ENCODE results near the gene ZBTB4. TPM values are rescaled to one million over a fixed set of nuclear protein-coding genes. Genes with fewer than 3 reads are reported as not detected.

ZBTB4 gene
- total and polyA plus RNA-seq, 2 experiments from 2014 or later, result 3.6 to 11.2 TPM

DNA sequence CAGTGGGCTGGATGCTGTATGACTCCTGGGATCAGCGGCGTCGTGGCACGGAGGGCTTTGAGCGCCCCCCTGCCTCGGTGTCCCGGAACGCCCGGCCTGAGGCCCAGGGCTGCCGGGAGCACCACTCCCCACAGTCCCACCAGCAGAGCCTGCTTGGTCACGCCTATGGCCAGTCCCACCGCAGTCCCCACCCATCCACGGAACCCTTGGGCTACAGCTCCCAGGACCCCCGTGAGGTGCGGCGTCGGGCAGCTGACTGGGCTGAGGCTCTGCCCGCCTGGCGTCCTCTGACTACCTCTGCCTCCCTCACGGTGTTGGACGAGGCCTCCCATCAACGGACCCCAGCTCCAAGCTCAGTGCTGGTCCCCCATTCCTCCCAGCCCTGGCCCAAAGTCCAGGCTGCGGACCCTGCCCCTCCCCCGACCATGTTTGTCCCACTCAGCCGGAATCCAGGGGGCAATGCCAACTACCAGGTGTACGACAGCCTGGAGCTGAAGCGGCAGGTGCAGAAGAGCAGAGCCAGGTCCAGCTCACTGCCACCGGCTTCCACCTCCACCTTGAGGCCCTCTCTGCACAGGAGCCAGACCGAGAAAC is 52.4 kb downstream of the ZBTB4 start:
- DNase-seq (ENCODE audit: low spot score) (no peak), ATAC-seq (no peak; the same call in 2 of the 3 replicates)
- H3K27ac Mint-ChIP-seq, result no peak overlapping the region
- Histone ChIP-seq H3K27ac (ENCODE audit: low read depth) (no peak overlapping the region), H3K4me2 (no peak overlapping the region), H3K4me1 (ENCODE audit: insufficient read depth) (no peaks in the 10 kb centered on the region), H4K20me1 (replicated peaks; ENCODE audit: insufficient read depth) (no peaks in the 10 kb centered on the region), H3K36me3 (ENCODE audit: insufficient read depth) (no peaks in the 10 kb centered on the region), H3K4me3 (no peak overlapping the region), H2AFZ (no peak overlapping the region), H3F3A (replicated peaks; ENCODE audit: low read depth) (no peaks in the 10 kb centered on the region), H3K27me3 (ENCODE audit: insufficient read depth) (no peaks in the 10 kb centered on the region), H3K79me2 (replicated peaks; ENCODE audit: insufficient read depth) (no peaks in the 10 kb centered on the region), H3K9me2 (ENCODE audit: insufficient read depth) (0 out of 2 replicates have a peak, but pooled peaks cover 10% of the 10 kb centered on the region)
- H3K4me1 Mint-ChIP-seq, result no peaks in the 10 kb centered on the region; the same call in 2 of the 3 replicates
- TF ChIP-seq JUNB (IDR thresholded peaks at IDR 0.05; ENCODE audit: unreplicated experiment) (no peak), EZH2phosphoT487 (IDR thresholded peaks at IDR 0.05; ENCODE audit: unreplicated experiment) (no peak), STAT1 (IDR thresholded peaks at IDR 0.05; ENCODE audit: unreplicated experiment) (no peak), ZNF331 (CRISPR knock-in tag; IDR thresholded peaks at IDR 0.05; ENCODE audit: low read depth) (no peak)
- TF ChIP-seq, protein P1, sequence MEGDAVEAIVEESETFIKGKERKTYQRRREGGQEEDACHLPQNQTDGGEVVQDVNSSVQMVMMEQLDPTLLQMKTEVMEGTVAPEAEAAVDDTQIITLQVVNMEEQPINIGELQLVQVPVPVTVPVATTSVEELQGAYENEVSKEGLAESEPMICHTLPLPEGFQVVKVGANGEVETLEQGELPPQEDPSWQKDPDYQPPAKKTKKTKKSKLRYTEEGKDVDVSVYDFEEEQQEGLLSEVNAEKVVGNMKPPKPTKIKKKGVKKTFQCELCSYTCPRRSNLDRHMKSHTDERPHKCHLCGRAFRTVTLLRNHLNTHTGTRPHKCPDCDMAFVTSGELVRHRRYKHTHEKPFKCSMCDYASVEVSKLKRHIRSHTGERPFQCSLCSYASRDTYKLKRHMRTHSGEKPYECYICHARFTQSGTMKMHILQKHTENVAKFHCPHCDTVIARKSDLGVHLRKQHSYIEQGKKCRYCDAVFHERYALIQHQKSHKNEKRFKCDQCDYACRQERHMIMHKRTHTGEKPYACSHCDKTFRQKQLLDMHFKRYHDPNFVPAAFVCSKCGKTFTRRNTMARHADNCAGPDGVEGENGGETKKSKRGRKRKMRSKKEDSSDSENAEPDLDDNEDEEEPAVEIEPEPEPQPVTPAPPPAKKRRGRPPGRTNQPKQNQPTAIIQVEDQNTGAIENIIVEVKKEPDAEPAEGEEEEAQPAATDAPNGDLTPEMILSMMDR (conservative IDR thresholded peaks at IDR 0.05; ENCODE audit: low read depth in 2 of 2), result peak in 1 of 2 experiments; percentile 11; a peak in 1 of 4 replicates
- TF ChIP-seq, protein P2, sequence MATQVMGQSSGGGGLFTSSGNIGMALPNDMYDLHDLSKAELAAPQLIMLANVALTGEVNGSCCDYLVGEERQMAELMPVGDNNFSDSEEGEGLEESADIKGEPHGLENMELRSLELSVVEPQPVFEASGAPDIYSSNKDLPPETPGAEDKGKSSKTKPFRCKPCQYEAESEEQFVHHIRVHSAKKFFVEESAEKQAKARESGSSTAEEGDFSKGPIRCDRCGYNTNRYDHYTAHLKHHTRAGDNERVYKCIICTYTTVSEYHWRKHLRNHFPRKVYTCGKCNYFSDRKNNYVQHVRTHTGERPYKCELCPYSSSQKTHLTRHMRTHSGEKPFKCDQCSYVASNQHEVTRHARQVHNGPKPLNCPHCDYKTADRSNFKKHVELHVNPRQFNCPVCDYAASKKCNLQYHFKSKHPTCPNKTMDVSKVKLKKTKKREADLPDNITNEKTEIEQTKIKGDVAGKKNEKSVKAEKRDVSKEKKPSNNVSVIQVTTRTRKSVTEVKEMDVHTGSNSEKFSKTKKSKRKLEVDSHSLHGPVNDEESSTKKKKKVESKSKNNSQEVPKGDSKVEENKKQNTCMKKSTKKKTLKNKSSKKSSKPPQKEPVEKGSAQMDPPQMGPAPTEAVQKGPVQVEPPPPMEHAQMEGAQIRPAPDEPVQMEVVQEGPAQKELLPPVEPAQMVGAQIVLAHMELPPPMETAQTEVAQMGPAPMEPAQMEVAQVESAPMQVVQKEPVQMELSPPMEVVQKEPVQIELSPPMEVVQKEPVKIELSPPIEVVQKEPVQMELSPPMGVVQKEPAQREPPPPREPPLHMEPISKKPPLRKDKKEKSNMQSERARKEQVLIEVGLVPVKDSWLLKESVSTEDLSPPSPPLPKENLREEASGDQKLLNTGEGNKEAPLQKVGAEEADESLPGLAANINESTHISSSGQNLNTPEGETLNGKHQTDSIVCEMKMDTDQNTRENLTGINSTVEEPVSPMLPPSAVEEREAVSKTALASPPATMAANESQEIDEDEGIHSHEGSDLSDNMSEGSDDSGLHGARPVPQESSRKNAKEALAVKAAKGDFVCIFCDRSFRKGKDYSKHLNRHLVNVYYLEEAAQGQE (IDR thresholded peaks at IDR 0.05; ENCODE audit: unreplicated experiment), result no peak
- no peak overlapping the region for H3K4me3 Mint-ChIP-seq
- no peaks in the 10 kb centered on the region for H3K36me3 Mint-ChIP-seq (ENCODE audit: low read depth)
- H3K9me3 Mint-ChIP-seq, result no peaks in the 10 kb centered on the region; the same call in 2 of the 3 replicates
- peaks cover 27% of the 10 kb centered on the region for H3K27me3 Mint-ChIP-seq (ENCODE audit: insufficient read depth, low read depth, poor library complexity)

DNA sequence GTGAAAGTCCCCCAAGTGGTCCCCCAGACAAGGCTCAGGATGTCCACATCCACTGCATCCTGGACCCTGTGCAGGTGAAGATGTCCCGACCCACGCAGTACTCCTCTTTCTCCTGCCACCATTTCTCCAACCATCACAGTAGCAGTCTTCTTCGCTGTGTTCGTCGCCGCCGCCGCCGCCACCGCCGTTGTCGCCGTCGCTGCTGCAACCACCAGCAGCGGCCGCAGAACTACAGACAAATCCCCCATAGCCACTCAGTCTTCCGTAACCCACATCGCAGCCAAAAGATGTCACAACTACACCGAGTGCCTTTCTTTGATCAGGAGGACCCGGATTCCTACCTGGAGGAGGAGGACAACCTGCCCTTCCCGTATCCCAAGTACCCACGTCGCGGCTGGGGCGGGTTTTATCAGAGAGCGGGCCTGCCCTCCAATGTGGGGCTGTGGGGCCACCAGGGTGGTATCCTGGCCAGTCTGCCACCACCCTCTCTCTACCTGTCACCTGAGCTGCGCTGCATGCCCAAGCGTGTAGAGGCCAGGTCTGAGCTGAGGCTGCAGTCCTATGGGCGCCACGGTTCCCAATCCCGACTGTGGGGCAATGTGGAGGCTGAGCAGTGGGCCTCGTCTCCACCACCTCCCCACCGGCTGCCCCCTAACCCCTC is 53.1 kb downstream of the ZBTB4 start:
- H3K27me3 Mint-ChIP-seq (ENCODE audit: insufficient read depth, low read depth, poor library complexity), result peaks cover 29% of the 10 kb centered on the region
- Histone ChIP-seq H3F3A (replicated peaks; ENCODE audit: low read depth) (no peaks in the 10 kb centered on the region), H4K20me1 (replicated peaks; ENCODE audit: insufficient read depth) (no peaks in the 10 kb centered on the region), H3K36me3 (ENCODE audit: insufficient read depth) (no peaks in the 10 kb centered on the region), H2AFZ (no peak overlapping the region), H3K4me3 (no peak overlapping the region), H3K27ac (ENCODE audit: low read depth) (no peak overlapping the region), H3K27me3 (ENCODE audit: insufficient read depth) (no peaks in the 10 kb centered on the region), H3K4me1 (ENCODE audit: insufficient read depth) (no peaks in the 10 kb centered on the region), H3K79me2 (replicated peaks; ENCODE audit: insufficient read depth) (no peaks in the 10 kb centered on the region), H3K4me2 (no peak overlapping the region), H3K9me2 (ENCODE audit: insufficient read depth) (0 out of 2 replicates have a peak, but pooled peaks cover 5% of the 10 kb centered on the region)
- no peaks in the 10 kb centered on the region; the same call in 2 of the 3 replicates for H3K9me3 Mint-ChIP-seq
- no peak for ATAC-seq
- no peaks in the 10 kb centered on the region for H3K36me3 Mint-ChIP-seq (ENCODE audit: low read depth)
- DNase-seq (ENCODE audit: low spot score), result no peak
- H3K27ac Mint-ChIP-seq, result no peak overlapping the region
- H3K4me1 Mint-ChIP-seq, result no peaks in the 10 kb centered on the region; the same call in 2 of the 3 replicates
- H3K4me3 Mint-ChIP-seq, result no peak overlapping the region; the same call in 2 of the 3 replicates
- TF ChIP-seq JUNB (IDR thresholded peaks at IDR 0.05; ENCODE audit: unreplicated experiment), result no peak
- no peak for TF ChIP-seq EZH2phosphoT487 (IDR thresholded peaks at IDR 0.05; ENCODE audit: unreplicated experiment)
- no peak for TF ChIP-seq EZH2 (IDR thresholded peaks at IDR 0.05; ENCODE audit: low read depth, unreplicated experiment)
- TF ChIP-seq, protein P3, sequence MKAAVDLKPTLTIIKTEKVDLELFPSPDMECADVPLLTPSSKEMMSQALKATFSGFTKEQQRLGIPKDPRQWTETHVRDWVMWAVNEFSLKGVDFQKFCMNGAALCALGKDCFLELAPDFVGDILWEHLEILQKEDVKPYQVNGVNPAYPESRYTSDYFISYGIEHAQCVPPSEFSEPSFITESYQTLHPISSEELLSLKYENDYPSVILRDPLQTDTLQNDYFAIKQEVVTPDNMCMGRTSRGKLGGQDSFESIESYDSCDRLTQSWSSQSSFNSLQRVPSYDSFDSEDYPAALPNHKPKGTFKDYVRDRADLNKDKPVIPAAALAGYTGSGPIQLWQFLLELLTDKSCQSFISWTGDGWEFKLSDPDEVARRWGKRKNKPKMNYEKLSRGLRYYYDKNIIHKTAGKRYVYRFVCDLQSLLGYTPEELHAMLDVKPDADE (IDR thresholded peaks at IDR 0.05), result no peak
- TF ChIP-seq CREB1 (CRISPR knock-in tag; IDR thresholded peaks at IDR 0.05; ENCODE audit: low read depth), result no peak
- TF ChIP-seq STAT1 (IDR thresholded peaks at IDR 0.05; ENCODE audit: unreplicated experiment), result no peak
- no peak for TF ChIP-seq NANOG (IDR thresholded peaks at IDR 0.05; ENCODE audit: borderline replicate concordance)
- no peak for TF ChIP-seq ZNF331 (CRISPR knock-in tag; IDR thresholded peaks at IDR 0.05; ENCODE audit: low read depth)
- TF ChIP-seq, protein P2 (IDR thresholded peaks at IDR 0.05; ENCODE audit: unreplicated experiment), result no peak
- no peak for TF ChIP-seq ZNF114 (CRISPR knock-in tag; IDR thresholded peaks at IDR 0.05)
- TF ChIP-seq POLR2AphosphoS5 (IDR thresholded peaks at IDR 0.05; ENCODE audit: low read depth), result no peak
